OCI-LY1 (cell line): ENCODE measurements around the gene DDIT4L.

Experiments
- EZH2 ChIP-seq: fragments of 200-600 bp; sonication (generic), shearing (Covaris generic); IDR thresholded peaks from 2 replicates; pipeline ENCODE4 v1.8.0; 2017; ENCODE audit warnings: borderline replicate concordance, mixed run types, mild to moderate bottlenecking, antibody characterized with exemption, low read length, moderate library complexity, mixed read lengths
- TF ChIP-seq, protein P1 (sequence below): fragments of 200-600 bp; sonication (generic), shearing (Covaris generic); IDR thresholded peaks from 2 replicates; pipeline ENCODE4 v1.5.1; 2017; ENCODE audit warnings: mild to moderate bottlenecking, antibody characterized with exemption, low read length, moderate library complexity, mixed read lengths

DNA sequence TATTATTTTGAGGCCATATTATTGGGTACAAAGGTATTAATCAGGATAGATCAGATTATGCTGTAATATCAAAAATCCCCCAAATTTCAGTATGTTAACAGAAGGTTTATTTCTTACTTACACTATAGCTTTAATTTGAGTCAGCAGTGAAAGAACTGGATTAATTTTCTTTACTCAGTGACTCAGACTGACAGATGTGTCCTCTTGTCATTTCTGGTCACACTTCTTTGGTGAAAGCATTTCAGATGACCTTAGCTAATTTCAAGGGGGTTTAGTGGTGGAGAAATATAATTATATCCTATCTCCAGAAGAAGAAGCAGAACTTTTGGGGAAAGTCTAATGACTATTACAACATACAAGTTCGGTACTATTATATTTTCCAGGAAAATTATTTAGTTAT, 12.4 kb downstream of the DDIT4L start:
- TF ChIP-seq, protein P1, sequence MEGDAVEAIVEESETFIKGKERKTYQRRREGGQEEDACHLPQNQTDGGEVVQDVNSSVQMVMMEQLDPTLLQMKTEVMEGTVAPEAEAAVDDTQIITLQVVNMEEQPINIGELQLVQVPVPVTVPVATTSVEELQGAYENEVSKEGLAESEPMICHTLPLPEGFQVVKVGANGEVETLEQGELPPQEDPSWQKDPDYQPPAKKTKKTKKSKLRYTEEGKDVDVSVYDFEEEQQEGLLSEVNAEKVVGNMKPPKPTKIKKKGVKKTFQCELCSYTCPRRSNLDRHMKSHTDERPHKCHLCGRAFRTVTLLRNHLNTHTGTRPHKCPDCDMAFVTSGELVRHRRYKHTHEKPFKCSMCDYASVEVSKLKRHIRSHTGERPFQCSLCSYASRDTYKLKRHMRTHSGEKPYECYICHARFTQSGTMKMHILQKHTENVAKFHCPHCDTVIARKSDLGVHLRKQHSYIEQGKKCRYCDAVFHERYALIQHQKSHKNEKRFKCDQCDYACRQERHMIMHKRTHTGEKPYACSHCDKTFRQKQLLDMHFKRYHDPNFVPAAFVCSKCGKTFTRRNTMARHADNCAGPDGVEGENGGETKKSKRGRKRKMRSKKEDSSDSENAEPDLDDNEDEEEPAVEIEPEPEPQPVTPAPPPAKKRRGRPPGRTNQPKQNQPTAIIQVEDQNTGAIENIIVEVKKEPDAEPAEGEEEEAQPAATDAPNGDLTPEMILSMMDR, result no peak
- no peak for TF ChIP-seq EZH2
